GM19023 (cell line): ENCODE measurements around the gene CYP26B1.

Source experiments
- ATAC-seq: cut with Tn5 transposase; IDR thresholded peaks from one replicate; pipeline ENCODE4 v1.9.1; 2021; ENCODE audit warnings: mild to moderate bottlenecking, moderate library complexity; ENCODE audit not compliant: unreplicated experiment

CYP26B1 gene

DNA sequence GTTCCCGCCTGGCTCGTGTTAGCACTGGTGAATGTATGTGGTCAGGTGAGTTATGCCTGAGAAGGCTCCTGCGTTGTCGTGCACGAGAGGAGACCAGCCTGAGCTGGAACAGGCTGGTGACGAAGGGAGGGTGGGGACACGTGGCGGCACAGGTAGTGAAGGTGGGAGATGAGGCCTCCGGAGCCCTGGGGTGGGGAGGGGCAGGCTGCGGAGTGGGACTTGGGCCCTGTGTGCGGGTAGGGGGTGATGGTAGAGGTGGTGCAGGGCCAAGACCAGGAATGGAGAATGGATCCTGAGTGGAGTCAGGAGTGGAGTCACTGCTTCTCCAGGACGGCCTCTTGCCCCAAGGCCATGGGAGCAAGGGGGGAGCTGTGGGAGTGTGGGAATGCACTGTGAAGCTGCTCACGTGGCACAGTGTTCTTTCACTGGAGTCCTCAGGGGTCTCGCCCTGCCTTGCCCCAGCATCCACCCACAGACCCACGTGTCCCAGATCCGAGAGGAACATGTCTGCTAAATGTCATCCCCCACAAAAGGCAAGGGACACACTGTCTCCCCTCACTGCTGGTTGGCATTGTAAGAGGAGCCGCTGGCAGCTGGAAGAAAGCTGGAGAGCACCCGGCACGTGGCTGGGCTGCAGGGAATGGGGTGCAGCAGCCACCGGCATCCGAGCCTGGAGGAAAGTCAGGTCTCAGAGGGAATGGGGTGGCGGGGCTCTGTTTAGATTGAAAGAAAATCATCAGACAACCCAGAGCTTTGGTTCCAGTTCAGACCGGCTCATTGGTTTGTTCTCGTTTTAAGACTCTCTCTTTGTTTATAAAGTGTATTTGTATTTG, 63.7 kb downstream of the CYP26B1 start:
- no peak for ATAC-seq

DNA sequence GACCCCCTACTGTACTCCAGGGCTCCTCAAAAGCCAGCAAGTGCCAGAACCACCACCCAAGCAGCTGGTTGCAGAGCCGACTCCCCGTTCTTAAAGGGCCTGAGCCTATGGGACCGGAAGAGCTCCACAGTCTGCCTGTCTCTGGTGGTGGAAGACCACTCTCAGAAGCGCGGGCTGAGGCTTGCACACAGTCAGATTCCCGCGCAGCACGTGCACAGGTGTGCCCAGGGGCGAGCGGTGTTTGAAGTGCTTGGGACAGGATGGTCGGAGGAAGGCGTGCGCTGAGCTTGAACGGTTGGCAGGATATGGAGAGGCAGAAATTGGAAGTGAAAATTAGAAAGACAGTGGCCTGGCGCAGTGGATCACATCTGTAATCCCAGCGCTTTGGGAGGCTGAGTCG, 64.8 kb downstream of the CYP26B1 start:
- ATAC-seq, result no peak

DNA sequence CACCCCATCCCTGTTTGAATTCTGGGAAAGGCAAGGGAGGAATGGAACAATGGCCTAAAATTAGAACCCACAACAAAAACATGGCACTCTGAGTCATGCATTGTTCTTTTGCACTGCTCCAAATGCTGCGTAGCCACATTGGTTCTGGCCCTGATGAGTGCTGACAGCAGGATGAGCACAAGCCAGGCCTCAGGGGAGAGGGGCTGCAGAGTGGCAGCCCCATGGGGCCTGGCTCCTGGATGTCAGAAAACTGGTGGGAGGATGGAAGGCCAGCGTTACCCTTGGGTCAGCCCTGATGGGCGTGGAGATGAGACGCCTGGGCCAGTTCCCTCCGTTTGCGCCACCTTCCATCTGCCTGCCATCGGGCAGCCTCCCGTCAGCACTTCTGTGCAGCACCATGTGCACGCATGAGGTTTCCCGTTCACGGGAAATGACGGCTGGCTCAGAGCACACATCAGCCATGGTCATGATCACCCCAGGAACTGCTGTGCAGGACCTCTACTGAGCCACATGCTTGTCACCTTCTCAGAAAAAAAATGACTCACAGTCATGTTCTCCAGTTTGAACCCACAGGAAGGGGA, 65.6 kb downstream of the CYP26B1 start:
- ATAC-seq, result no peak

DNA sequence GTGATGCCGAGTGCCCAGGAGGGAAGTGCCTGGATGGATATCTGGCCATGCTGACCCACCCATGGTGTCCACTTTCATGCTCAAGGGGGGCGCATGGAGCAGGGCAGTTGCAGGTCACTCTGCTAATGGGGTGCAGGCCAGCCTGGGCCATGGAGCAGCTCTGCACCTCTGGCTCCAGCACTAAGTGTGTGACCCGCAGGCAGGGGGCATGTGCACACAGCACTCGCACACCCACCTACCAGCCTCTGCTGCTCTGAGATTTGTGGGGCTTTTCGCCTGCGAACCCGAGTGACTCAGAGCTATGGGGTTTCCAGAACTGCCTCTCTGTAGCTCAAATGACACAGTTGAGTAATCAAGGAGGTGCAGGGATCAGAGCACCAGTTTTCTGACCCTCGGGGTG, 66.2 kb downstream of the CYP26B1 start:
- no peak for ATAC-seq

GRCh38 chr2:72080286-72081145, 67.1 kb downstream of the CYP26B1 start:
- ATAC-seq, result no peak
